Lung microvascular endothelial cell (primary cell): ENCODE data around the gene KBTBD8. TPM values are rescaled to one million over a fixed set of nuclear protein-coding genes. Genes with fewer than 3 reads are reported as not detected.

ENCODE experiments used
- DNase-seq, 2 donors: peaks; one replicate each; pipeline versions ENCODE4 v3.0.0 to v3.0.0-alpha.2; 2010; ENCODE audit warnings: low read depth in 2 of 2
- total RNA-seq: library from RNA; depleted of rRNA; stranded (reverse); fragments of >200 nt; gene quantifications from 2 replicates; pipeline ENCODE4 v1.2.1, GENCODE V29; 2014

The KBTBD8 gene
- total RNA-seq, 1 donor from 2014 or later, result 2.4 TPM

- DNase-seq, result no peak
Measured at GRCh38 chr3:66997560-66998112, 471 bp upstream of the KBTBD8 start.

GRCh38 chr3:66998904-66999235 is 763 bp downstream of the KBTBD8 start:
- peak in 1 of 2 donors; percentile 15 for DNase-seq

- peak in 1 of 2 donors; percentile 73 for DNase-seq
Measured at GRCh38 chr3:67000009-67000408, 1.9 kb downstream of the KBTBD8 start.

- DNase-seq, result no peak
Measured at GRCh38 chr3:67001086-67001861, 3.2 kb downstream of the KBTBD8 start.

GRCh38 chr3:67005974-67006373 is 7.9 kb downstream of the KBTBD8 start:
- DNase-seq, result peak in 1 of 2 donors; percentile 7

- peak in 1 of 2 donors; percentile 47 for DNase-seq
Measured at GRCh38 chr3:67006460-67006859, 8.4 kb downstream of the KBTBD8 start.

GRCh38 chr3:67008388-67008787 is 10.3 kb downstream of the KBTBD8 start:
- DNase-seq, result no peak

- no peak for DNase-seq
Measured at GRCh38 chr3:67009716-67010115, 11.6 kb downstream of the KBTBD8 start.

- no peak for DNase-seq
Measured at GRCh38 chr3:67011414-67012131, 13.5 kb downstream of the KBTBD8 start.

GRCh38 chr3:67012564-67012963 is 14.5 kb downstream of the KBTBD8 start:
- no peak for DNase-seq

- DNase-seq, result no peak
Measured at GRCh38 chr3:67015702-67016484, 17.8 kb downstream of the KBTBD8 start.

- DNase-seq, result no peak
Measured at GRCh38 chr3:67016522-67017080, 18.5 kb downstream of the KBTBD8 start.

- DNase-seq, result no peak
Measured at GRCh38 chr3:67017211-67017610, 19.1 kb downstream of the KBTBD8 start.

GRCh38 chr3:67018105-67018788 is 20.1 kb downstream of the KBTBD8 start:
- DNase-seq, result peak; percentile 6 to 45

GRCh38 chr3:67018789-67019526 is 20.9 kb downstream of the KBTBD8 start:
- peak; percentile 28 to 48 for DNase-seq

GRCh38 chr3:67028001-67028784 is 30.1 kb downstream of the KBTBD8 start:
- no peak for DNase-seq

GRCh38 chr3:67030785-67031740 is 33.0 kb downstream of the KBTBD8 start:
- no peak for DNase-seq

GRCh38 chr3:67031986-67032385 is 33.9 kb downstream of the KBTBD8 start:
- DNase-seq, result no peak
